HG03575 (cell line): Measurements from ENCODE around the gene LRFN3.
A peak's percentile ranks its signal among the peaks of the same experiment; 100 is the strongest.
"Not testable (repeated sequence)": the region's sequence is repeated elsewhere in the genome, so short reads cannot be mapped to it uniquely, and the experiment has no call there.

Experiments
- ATAC-seq: cut with Tn5 transposase; IDR thresholded peaks from one replicate; pipeline ENCODE4 v1.9.1; 2021; ENCODE audit not compliant: unreplicated experiment, insufficient number of reproducible peaks, low FRiP score; ENCODE audit errors: extremely low read depth

Gene LRFN3

GRCh38 chr19:35904311-35905068, 31.7 kb upstream of the LRFN3 start:
- no peak for ATAC-seq

DNA sequence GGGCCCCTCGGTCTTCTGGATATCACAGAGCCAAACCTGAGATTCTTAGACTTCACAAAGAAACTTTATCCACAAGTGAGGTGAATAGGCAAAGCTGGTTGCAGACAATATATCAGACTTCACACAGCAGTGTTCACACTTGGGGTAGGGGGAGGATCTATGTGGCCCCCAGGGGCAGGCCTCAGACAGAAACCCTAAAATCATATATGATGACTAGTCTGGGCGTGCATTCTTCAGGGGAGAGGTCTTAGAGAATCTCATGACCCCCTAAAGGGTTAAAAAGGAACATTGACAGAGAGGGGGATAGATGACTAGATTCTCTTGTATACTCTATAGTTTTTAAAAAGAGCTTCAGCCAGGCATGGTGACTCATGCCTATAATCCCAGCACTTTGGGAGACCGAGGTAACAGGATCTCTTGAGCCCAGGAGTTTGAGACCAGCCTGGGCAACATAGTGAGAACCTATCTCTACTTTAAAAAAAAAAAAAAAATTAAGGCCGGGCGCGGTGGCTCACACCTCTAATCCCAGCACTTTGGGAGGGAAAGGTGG, 30.9 kb upstream of the LRFN3 start:
- ATAC-seq: no peak

- ATAC-seq: no peak
Measured at GRCh38 chr19:35907377-35907745, 28.8 kb upstream of the LRFN3 start.

GRCh38 chr19:35908010-35908441, 28.1 kb upstream of the LRFN3 start, which contains the start of gene TYROBP:
Gene TYROBP, minus strand, starts transcription at chr19:35908295. Its CDS starts 67 bp downstream, at chr19:35908228.
- no peak for ATAC-seq

- ATAC-seq: no peak
Measured at GRCh38 chr19:35908973-35909683, 27.0 kb upstream of the LRFN3 start.

DNA sequence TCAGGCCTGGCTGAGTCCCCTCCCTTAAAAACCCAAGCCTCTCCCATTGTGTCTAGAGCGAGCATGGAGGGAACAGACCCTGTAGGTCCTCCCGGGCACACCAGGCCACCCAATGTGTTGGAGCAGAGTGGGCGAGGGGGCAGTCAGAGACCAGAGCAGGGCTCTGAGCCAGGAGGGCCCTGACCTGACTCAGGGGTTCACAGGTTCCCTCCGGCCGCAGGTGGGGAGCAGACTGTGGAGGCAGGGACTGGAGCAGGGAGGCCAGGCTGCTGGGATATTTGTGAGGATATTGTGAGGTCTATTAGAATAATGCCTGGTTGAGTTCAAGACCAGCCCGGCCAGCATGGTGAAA, 26.5 kb upstream of the LRFN3 start:
- ATAC-seq: no peak

- ATAC-seq: not testable (repeated sequence)
Measured at GRCh38 chr19:35910355-35910754, 25.8 kb upstream of the LRFN3 start.

DNA sequence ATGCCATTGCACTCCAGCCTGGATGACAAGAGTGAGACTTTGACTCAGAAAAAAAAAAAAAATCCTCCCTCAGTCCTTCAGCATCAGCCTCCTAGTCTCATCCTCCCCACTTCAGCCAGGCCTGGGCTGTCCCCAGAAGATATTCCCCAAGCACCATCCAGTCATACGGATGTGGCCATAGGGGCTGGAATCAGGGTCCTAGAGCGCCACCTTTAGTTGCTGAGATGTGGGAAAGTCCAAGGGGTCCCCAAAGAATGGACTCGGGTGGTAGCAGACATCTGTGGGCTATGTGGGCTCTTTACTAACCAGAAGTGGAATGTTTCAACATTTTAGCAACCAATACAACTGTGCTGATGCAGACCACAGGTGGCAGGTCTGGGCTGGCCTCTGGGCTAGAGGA, 25.0 kb upstream of the LRFN3 start:
- no peak for ATAC-seq

DNA sequence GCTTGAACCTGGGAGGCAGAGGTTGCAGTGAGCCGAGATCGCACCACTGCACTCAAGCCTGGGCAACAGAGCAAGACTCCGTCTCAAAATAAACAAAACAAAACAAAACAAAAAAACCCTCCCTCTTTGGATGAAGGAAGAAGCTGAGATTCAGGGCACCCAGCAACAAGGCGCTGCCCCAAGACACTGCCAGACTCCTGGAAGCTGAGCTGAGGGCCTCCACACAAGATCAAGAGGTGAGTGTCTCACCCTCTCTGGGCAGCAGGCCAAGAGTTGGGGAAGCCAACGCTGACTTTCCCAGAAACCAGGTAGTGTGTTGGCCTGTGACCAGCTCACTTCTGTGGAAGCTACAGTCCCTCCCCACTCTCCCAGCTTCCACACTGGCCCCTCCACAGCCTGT, 24.4 kb upstream of the LRFN3 start:
- no peak for ATAC-seq

GRCh38 chr19:35913589-35913988, 22.6 kb upstream of the LRFN3 start:
- no peak for ATAC-seq

DNA sequence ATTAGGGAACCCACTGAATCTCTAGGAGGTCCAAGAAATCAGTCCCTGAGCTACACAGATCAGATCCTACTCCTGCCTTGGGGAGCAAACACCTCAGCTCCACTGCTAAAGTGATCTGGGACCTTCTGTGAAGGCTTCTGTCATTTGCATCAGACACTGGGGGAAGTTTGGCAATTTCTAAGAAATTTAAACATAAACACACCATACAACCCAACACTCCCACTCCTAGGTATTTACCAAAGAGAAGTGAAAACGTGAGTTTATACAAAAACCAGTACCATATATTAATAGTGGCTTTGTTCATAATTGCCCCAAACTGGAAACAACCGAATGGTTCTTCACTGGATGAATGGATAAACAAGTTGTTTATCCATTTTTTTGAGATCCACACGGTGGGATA, 20.7 kb upstream of the LRFN3 start:
- ATAC-seq: no peak

- no peak for ATAC-seq
Measured at GRCh38 chr19:35919306-35919705, 16.9 kb upstream of the LRFN3 start.

DNA sequence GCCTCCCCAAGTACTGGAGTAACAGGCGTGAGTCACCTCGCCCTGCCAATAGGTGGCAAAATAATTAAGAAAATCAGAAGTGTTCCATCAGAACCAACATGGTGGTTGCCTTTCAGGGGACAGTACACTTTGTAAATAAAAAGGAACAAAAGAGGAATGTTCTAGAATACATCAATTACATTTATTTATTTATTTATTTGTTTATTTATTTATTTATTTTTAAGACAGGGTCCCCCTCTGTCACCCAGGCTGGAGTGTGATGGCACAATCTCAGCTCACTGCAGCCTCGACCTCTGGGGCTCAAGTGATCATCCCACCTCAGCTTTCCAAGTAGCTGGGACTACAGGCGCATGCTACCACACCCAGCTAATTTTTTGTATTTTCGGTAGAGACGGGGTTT, 15.2 kb upstream of the LRFN3 start:
- no peak for ATAC-seq

DNA sequence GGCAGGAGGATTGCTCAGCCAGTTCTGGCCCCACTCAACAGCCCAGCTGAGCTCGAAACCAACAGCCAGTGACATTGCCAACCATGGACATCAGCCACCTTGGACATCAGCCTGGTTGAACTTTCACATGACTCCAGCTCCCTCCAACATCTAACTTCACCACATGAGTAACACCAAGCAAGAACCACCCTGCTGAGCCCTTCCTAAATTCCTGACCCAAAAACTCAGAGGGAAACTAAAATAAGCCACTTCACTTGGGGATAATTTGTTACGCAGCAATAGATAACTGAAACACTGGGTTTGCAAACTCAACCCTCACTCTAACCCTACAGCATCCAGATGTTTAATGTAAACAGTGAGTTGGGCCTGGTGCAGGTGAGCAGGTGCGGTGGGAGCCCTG, 10.7 kb upstream of the LRFN3 start:
- no peak for ATAC-seq

DNA sequence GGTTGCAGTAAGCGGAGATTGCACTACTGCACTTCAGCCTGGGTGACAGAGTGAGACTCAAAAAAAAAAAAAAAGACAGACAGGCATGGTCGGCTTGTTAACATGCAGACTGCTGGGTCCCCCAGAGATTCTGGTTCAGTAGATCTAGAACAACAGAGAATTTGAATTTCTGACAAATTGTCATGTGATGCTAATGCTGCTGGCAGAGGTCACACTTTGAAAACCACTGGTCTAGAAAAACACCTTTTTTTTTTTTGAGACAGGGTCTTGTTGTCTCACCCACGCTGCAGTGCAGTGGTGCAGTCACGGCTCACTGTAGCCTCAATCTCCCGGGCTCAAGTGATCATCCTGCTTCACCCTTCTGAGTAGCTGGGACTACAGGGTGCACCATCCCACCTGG, 7.7 kb upstream of the LRFN3 start:
- ATAC-seq: no peak

- ATAC-seq: no peak
Measured at GRCh38 chr19:35929876-35930275, 6.3 kb upstream of the LRFN3 start.

GRCh38 chr19:35931161-35931873, 4.9 kb upstream of the LRFN3 start:
- peak; percentile 57 for ATAC-seq

DNA sequence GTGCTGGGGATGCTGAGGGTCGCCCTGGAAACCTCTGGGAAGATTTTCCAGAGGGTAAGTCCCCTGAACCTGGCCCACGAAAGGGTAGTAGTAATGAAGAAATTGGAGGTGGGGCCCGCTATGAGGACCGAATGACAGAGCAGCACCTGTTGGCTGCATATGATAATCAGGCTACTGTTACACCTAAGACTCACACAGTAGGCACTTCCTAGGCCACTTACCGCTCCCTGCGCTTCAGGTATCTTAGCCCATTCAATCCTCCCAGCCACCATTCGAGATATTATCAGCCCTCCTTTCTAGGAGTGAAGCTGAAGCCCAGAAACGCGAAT, 4.3 kb upstream of the LRFN3 start:
- no peak for ATAC-seq

GRCh38 chr19:35932291-35932936, 3.8 kb upstream of the LRFN3 start:
- ATAC-seq: no peak
